K562 (cell line): ENCODE data around the gene DTNBP1. TPM values are rescaled to one million over a fixed set of nuclear protein-coding genes. Genes with fewer than 3 reads are reported as not detected.

Experiments used
- ATAC-seq: fragments of 200-7000 bp; cut with Tn5 transposase; 3 replicates; pipeline ENCODE4 v1.9.1; 2020; ENCODE audit warnings: moderate library complexity
- BruUV-seq: library from RNA; stranded (reverse); fragments of 400-500 nt; replicated peaks from 2 replicates; lab custom pipeline; 2021; lab: Mats Ljungman, UMichigan
- CTCF ChIA-PET: fragments of 300-600 bp; formaldehyde crosslinking; extraction: SDS; loops from one replicate; lab custom pipeline; 2021; ENCODE audit warnings: low intra/inter-chr PET ratio; lab: Yijun Ruan, JAX
- POLR2A ChIA-PET: fragments of 300-600, 350-650 bp; sonication (Branson Sonifier 250); formaldehyde crosslinking; extraction: SDS; loops from one replicate; lab custom pipeline; 2021; ENCODE audit warnings: antibody characterized with exemption, inconsistent platforms; lab: Yijun Ruan, JAX
- DNase-seq, 4 experiments: peaks; one replicate each; pipeline versions ENCODE4 v3.0.0 to v3.0.0-alpha.2; 2011 to 2018; ENCODE audit warnings: low spot score in 3 of 4, mixed read lengths in 3 of 4; ENCODE audit errors: extremely low read depth in 1 of 4
- FAIRE-seq: peaks from 2 replicates; lab custom pipeline; 2011; peaks lifted over from hg19 to GRCh38; lab: Jason Lieb, UNC
- H2AFZ ChIP-seq: 2 replicates; pipeline ENCODE4 v1.6.0; 2011; ENCODE audit warnings: low read depth, low read length, control low read depth, inconsistent platforms
- H3K27ac ChIP-seq: fragments of 200-600 bp; 3 replicates; pipeline ENCODE4 v1.8.0; 2011; ENCODE audit warnings: low read depth, mild to moderate bottlenecking, control low read depth, inconsistent platforms, low read length, moderate library complexity, mixed read lengths; ENCODE audit errors: extremely low read depth
- H3K27me3 ChIP-seq, 2 experiments: fragments of 300-600 bp in 1 of 2; 2 replicates in 1 of 2; 3 replicates in 1 of 2; pipeline versions ENCODE4 v1.6.0 to v1.8.0; 2011; ENCODE audit warnings: inconsistent platforms in 2 of 2, low read length in 2 of 2, mild to moderate bottlenecking in 1 of 2, mixed read lengths in 1 of 2, moderate library complexity in 1 of 2; ENCODE audit not compliant: control insufficient read depth in 2 of 2, insufficient read depth in 2 of 2
- H3K36me3 ChIP-seq: fragments of 300-600 bp; 3 replicates; pipeline ENCODE4 v1.8.0; 2011; ENCODE audit warnings: mild to moderate bottlenecking, low read length, inconsistent platforms; ENCODE audit not compliant: control insufficient read depth, insufficient read depth
- H3K4me1 ChIP-seq, 2 experiments: fragments of 200-600 bp in 1 of 2; replicated peaks in 1 of 2; 2 replicates in 1 of 2; 3 replicates in 1 of 2; pipeline versions ENCODE4 v1.5.1 to v1.8.0; 2011; ENCODE audit warnings: inconsistent platforms in 2 of 2, low read length in 2 of 2, mild to moderate bottlenecking in 1 of 2, mixed read lengths in 1 of 2, moderate library complexity in 1 of 2; ENCODE audit not compliant: control insufficient read depth in 2 of 2, insufficient read depth in 2 of 2
- H3K4me2 ChIP-seq: 2 replicates; pipeline ENCODE4 v1.6.1; 2011; ENCODE audit warnings: low read length, control low read depth, inconsistent platforms, mixed read lengths; ENCODE audit not compliant: insufficient read depth
- H3K4me3 ChIP-seq: fragments of 200-600 bp; sonication (generic), shearing (Covaris generic); 2 replicates; pipeline ENCODE4 v1.5.1; 2016; ENCODE audit warnings: control low read depth, inconsistent platforms
- H3K79me2 ChIP-seq: fragments of 200-600 bp; 3 replicates; pipeline ENCODE4 v1.8.0; 2011; ENCODE audit warnings: low read length, inconsistent platforms; ENCODE audit not compliant: control insufficient read depth, insufficient read depth
- H3K9ac ChIP-seq, 2 experiments: 2 replicates each; pipeline versions ENCODE4 v1.6.0 to v1.6.1; 2011; ENCODE audit warnings: low read depth in 2 of 2, low read length in 2 of 2, control low read depth in 1 of 2, inconsistent platforms in 1 of 2, mild to moderate bottlenecking in 1 of 2, mixed read lengths in 1 of 2; ENCODE audit not compliant: insufficient read depth in 1 of 2
- H3K9me1 ChIP-seq: one replicate; pipeline ENCODE4 v1.6.0; 2011; ENCODE audit warnings: inconsistent platforms, mild to moderate bottlenecking, low read length, moderate library complexity; ENCODE audit not compliant: control insufficient read depth, insufficient read depth
- H3K9me3 ChIP-seq: replicated peaks from 2 replicates; pipeline ENCODE4 v1.5.1; 2011; ENCODE audit warnings: low read depth, low read length, inconsistent platforms; ENCODE audit not compliant: control insufficient read depth, insufficient read depth
- H4K20me1 ChIP-seq: replicated peaks from 2 replicates; pipeline ENCODE4 v1.6.1; 2011; ENCODE audit warnings: low read length, inconsistent platforms, mixed read lengths; ENCODE audit not compliant: control insufficient read depth, insufficient read depth
- E2F3 ChIP-seq: fragments of 250-450 bp; sonication (Bioruptor Pico); IDR thresholded peaks from 2 replicates; pipeline ENCODE4 v1.4.0; 2020; ENCODE audit warnings: mild to moderate bottlenecking
- HDAC8 ChIP-seq: fragments of 450-650 bp; IDR thresholded peaks from 2 replicates; pipeline ENCODE4 v1.6.1; 2016; ENCODE audit warnings: mild to moderate bottlenecking, missing genetic modification characterization, moderate library complexity, missing compliant biosample characterization
- HMBOX1 ChIP-seq: sonication (generic); IDR thresholded peaks from 2 replicates; pipeline ENCODE4 v1.6.1; 2016
- KHSRP ChIP-seq: fragments of 450-650 bp; IDR thresholded peaks from 2 replicates; pipeline ENCODE4 v1.6.1; 2017
- POLR3G ChIP-seq: IDR thresholded peaks from 2 replicates; pipeline ENCODE4 v1.6.1; 2011; ENCODE audit not compliant: insufficient read length, insufficient replicate concordance; ENCODE audit errors: extremely low read depth
- SMAD1 ChIP-seq: fragments of 150-350 bp; IDR thresholded peaks from 2 replicates; pipeline ENCODE4 v1.6.1; 2014; ENCODE audit warnings: low read length, low read depth; ENCODE audit not compliant: partially characterized antibody
- TAF1 ChIP-seq: IDR thresholded peaks from 2 replicates; pipeline ENCODE4 v1.6.1; 2011; ENCODE audit warnings: mild to moderate bottlenecking, low read length, moderate library complexity; ENCODE audit not compliant: insufficient read depth, control insufficient read depth, severe bottlenecking; ENCODE audit errors: extremely low read depth
- USF1 ChIP-seq: sonication (generic); formaldehyde crosslinking; IDR thresholded peaks from 2 replicates; pipeline ENCODE4 v1.9.0; 2022; ENCODE audit warnings: mild to moderate bottlenecking, missing genetic modification reagents
- ZNF41 ChIP-seq: fragments of 250-450 bp; sonication (Bioruptor Pico); conservative IDR thresholded peaks from 2 replicates; pipeline ENCODE4 v1.4.0; 2020; ENCODE audit warnings: mild to moderate bottlenecking
- ZNF589 ChIP-seq: fragments of 200-800 bp; sonication (Bioruptor generic); IDR thresholded peaks from 2 replicates; pipeline ENCODE4 v1.6.1; 2016; ENCODE audit warnings: low read depth, missing genetic modification characterization, missing compliant biosample characterization
- WGBS: fragments of 100-300 bp; shearing (Covaris generic); methylation state at CpG from one replicate; pipeline ENCODE4 v1.1.6; 2016; ENCODE audit warnings: low coverage, mixed read lengths; ENCODE audit not compliant: insufficient coverage; ENCODE audit errors: missing lambda C conversion rate; 5-methylcytosine and 5-hydroxymethylcytosine counted together
- in situ Hi-C: fragments of 300-500 bp; cut with MboI; formaldehyde crosslinking; loops from 4 replicates; pipeline ENCODE4 v1.15.0; 2018; ENCODE audit warnings: inconsistent platforms, mixed read lengths
- intact Hi-C: fragments of 100-400 bp; cut with micrococcal nuclease; formaldehyde crosslinking; loops from 2 replicates; pipeline ENCODE4 v1.14.2; 2022
- polyA plus RNA-seq, 8 experiments: library from polyadenylated mRNA; depleted of rRNA in 4 of 8; stranded (reverse) in 5 of 8; unstranded in 3 of 8; fragments of >200 nt; fragmentation: Nextera tagmentation in 2 of 8; fragmentation: Illumina TruSeq in 1 of 8; extraction: Ambion mirVana in 2 of 8; extraction: Trizol in 1 of 8; gene quantifications; 2 replicates each; pipeline versions ENCODE4 v1.2.1 to v1.2.3, GENCODE V29; 2011 to 2014; ENCODE audit warnings: inconsistent platforms in 1 of 8, missing spikeins in 1 of 8
- total RNA-seq, 7 experiments: library from RNA; depleted of rRNA in 6 of 7; stranded (reverse); fragments of >200 nt in 6 of 7; fragmentation: Illumina TruSeq in 2 of 7; extraction: Trizol in 2 of 7; gene quantifications; 2 replicates each; pipeline versions ENCODE4 v1.2.1 to v1.2.3, GENCODE V29; 2011 to 2021; ENCODE audit warnings: low replicate concordance in 1 of 7
- TF ChIP-seq, protein P1 (sequence below): sonication (generic); formaldehyde crosslinking; IDR thresholded peaks from 2 replicates; pipeline ENCODE4 v1.8.1; 2022; ENCODE audit warnings: missing genetic modification reagents

DTNBP1 gene
- total and polyA plus RNA-seq, 9 of the 15 experiments (the other 6 are each of a cell fraction or from before 2014, with no cell fraction given): 16.7 to 54.5 (median 21.4) TPM

DNA sequence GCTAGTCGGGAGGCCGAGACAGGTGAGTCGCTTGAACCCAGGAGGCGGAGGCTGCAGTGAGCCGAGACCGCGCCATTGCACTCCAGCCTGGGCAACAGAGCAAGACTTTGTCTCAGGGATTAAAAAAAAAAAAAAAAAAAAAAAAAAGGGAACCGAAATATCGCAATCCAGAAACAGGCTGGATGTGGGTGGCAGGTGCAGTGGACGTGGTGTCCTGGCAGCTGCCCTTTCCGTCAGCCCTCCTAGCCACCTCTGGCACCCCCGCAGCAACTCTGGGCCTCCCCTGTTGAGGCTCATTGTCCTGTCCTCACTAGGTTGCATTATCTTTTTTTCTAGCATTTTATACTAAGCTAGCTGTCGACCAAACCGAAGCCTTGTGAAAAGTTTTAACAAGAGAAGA lies 113.5 kb downstream of the DTNBP1 start:
- H3K9ac ChIP-seq: no peak overlapping the region
- no peak for TF ChIP-seq ZNF41 (CRISPR knock-in tag)
- no peak for TF ChIP-seq HDAC8 (tag)
- TF ChIP-seq POLR3G: no peak
- no peak for TF ChIP-seq TAF1
- no peak for TF ChIP-seq ZNF589 (CRISPR knock-in tag)
- no peak for TF ChIP-seq KHSRP
- no peak for TF ChIP-seq SMAD1
- TF ChIP-seq USF1 (CRISPR knock-in tag): no peak
- TF ChIP-seq E2F3 (CRISPR knock-in tag): no peak
- TF ChIP-seq HMBOX1: no peak
- TF ChIP-seq, protein P1, sequence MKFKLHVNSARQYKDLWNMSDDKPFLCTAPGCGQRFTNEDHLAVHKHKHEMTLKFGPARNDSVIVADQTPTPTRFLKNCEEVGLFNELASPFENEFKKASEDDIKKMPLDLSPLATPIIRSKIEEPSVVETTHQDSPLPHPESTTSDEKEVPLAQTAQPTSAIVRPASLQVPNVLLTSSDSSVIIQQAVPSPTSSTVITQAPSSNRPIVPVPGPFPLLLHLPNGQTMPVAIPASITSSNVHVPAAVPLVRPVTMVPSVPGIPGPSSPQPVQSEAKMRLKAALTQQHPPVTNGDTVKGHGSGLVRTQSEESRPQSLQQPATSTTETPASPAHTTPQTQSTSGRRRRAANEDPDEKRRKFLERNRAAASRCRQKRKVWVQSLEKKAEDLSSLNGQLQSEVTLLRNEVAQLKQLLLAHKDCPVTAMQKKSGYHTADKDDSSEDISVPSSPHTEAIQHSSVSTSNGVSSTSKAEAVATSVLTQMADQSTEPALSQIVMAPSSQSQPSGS (CRISPR knock-in tag): no peak
- H3K9me3 ChIP-seq: no peaks in the 10 kb centered on the region
- no peak overlapping the region for H3K4me3 ChIP-seq
- ATAC-seq (no peak), FAIRE-seq (no peak), DNase-seq (no peak)
- in situ Hi-C loops (no loop called here), intact Hi-C loops (no loop called here)
- H4K20me1 ChIP-seq: no peaks in the 10 kb centered on the region
- POLR2A ChIA-PET: interaction anchor here (1.5 to 3.1 kb wide), 2 partner anchors 9 to 11 kb away, joined by 3 to 10 read pairs; no protein-coding TSS in a partner anchor
- H3K9me1 ChIP-seq: no peaks in the 10 kb centered on the region
- CTCF ChIA-PET: no interaction called here
- no peak overlapping the region for H3K4me2 ChIP-seq
- no peak overlapping the region for H3K27ac ChIP-seq
- no peak overlapping the region for H2AFZ ChIP-seq
- 93% methylated on average over 11 of the region's 14 CpGs for WGBS
- H3K4me1 ChIP-seq: peaks cover 7 to 30% of the 10 kb centered on the region in 2 experiments
- peaks cover 2% of the 10 kb centered on the region; the same call in 1 of the 3 replicates for H3K79me2 ChIP-seq
- 0 out of 3 replicates have a peak, but pooled peaks cover 3% of the 10 kb centered on the region for H3K36me3 ChIP-seq
- no TSS peak for BruUV-seq
- H3K27me3 ChIP-seq: no peaks in the 10 kb centered on the region
